HUES6 (cell line): ENCODE measurements around the gene MCM3.

Experiments
- H3K27ac ChIP-seq: 2 replicates; pipeline ENCODE4 v1.7.0; 2013; ENCODE audit warnings: low read depth, mild to moderate bottlenecking, low read length, inconsistent platforms
- H3K27me3 ChIP-seq: 2 replicates; pipeline ENCODE4 v1.6.1; 2013; ENCODE audit warnings: low read length; ENCODE audit not compliant: control insufficient read depth, insufficient read depth
- H3K36me3 ChIP-seq: 2 replicates; pipeline ENCODE4 v1.6.1; 2013; ENCODE audit warnings: low read length; ENCODE audit not compliant: control insufficient read depth, insufficient read depth
- H3K4me1 ChIP-seq: 2 replicates; pipeline ENCODE4 v1.6.1; 2013; ENCODE audit warnings: low read length; ENCODE audit not compliant: control insufficient read depth, insufficient read depth
- H3K4me3 ChIP-seq: 2 replicates; pipeline ENCODE4 v1.5.1; 2013; ENCODE audit warnings: low read depth, low read length
- H3K9ac ChIP-seq: one replicate; pipeline ENCODE4 v1.6.1; 2013; ENCODE audit warnings: mild to moderate bottlenecking, low read length
- H3K9me3 ChIP-seq: 2 replicates; pipeline ENCODE4 v1.6.1; 2013; ENCODE audit warnings: low read depth, low read length; ENCODE audit not compliant: control insufficient read depth, insufficient read depth

Gene MCM3

DNA sequence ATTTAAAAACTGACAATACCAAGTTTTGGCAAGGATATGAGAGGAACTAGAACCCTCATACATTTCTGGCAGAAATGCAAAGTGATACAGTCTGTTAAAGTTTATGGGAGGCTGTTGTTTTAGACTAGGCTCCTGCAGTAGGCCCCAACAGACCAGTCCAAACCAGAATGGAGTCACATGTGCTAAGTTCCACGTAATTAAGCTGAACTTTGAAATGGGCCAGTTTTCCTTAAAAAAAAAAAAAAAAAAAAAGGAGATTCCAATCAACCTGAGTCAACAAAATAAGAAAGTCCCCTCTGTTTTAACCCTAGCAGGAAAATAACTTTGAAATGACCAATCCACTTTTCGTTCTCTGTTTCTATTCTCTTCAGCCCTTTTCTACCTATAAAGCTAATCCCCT, 66.8 kb downstream of the MCM3 start:
- Histone ChIP-seq H3K9ac (no peak overlapping the region), H3K27ac (no peak overlapping the region), H3K4me3 (no peak overlapping the region), H3K4me1 (no peaks in the 10 kb centered on the region), H3K9me3 (no peaks in the 10 kb centered on the region), H3K27me3 (no peaks in the 10 kb centered on the region), H3K36me3 (no peaks in the 10 kb centered on the region)

DNA sequence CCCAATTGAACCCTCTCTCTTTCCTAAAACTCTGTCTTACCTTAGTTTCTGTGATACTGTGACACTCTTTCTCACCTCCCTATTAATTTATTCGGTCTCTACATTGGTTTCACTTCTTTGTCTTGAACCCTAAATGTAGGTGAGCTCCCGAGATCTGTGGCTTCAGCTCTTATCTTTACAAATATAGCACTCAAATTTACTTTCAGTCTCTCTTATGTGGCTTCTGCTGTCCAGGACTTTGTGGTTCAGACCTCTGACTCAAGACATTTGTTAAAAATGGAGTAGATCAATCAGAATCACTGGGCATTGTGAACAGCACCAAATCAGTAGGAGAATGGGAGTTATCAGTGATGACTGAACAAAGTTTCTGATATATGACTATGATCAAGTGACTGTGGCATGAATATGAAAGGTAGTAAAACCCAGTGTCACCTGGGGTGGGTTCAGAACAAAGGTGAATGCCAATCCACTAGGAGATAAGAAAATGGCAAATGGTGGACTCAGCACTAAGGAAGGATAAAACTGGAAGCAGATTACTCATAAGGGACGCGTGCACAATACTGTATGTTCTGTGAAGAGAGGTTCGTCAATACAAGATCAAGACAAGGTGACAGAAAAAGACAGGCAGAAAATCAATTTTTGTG, 67.5 kb downstream of the MCM3 start:
- H3K36me3 ChIP-seq, result no peaks in the 10 kb centered on the region
- H3K9me3 ChIP-seq, result no peaks in the 10 kb centered on the region
- H3K4me1 ChIP-seq, result 0 out of 2 replicates have a peak, but pooled peaks cover 3% of the 10 kb centered on the region
- H3K27ac ChIP-seq, result no peak overlapping the region
- H3K9ac ChIP-seq, result no peak overlapping the region
- H3K27me3 ChIP-seq, result no peaks in the 10 kb centered on the region
- H3K4me3 ChIP-seq, result no peak overlapping the region

- H3K9me3 ChIP-seq, result no peaks in the 10 kb centered on the region
- H3K36me3 ChIP-seq, result no peaks in the 10 kb centered on the region
- no peak overlapping the region for H3K27ac ChIP-seq
- H3K4me3 ChIP-seq, result no peak overlapping the region
- no peak overlapping the region for H3K9ac ChIP-seq
- H3K4me1 ChIP-seq, result 0 out of 2 replicates have a peak, but pooled peaks cover 3% of the 10 kb centered on the region
- no peaks in the 10 kb centered on the region for H3K27me3 ChIP-seq
These were observed 68.8 kb downstream of the MCM3 start for GRCh38 chr6:52215787-52216186.
